ENCODE measurements around the gene GTPBP1. TPM values are rescaled to one million over a fixed set of nuclear protein-coding genes. Genes with fewer than 3 reads are reported as not detected.
A peak's percentile ranks its signal among the peaks of the same experiment; 100 is the strongest.

The GTPBP1 gene
- total RNA-seq, 1 experiment from 2014 or later = 108 TPM

GRCh38 chr22:38700270-38700788, 5.4 kb upstream of the GTPBP1 start:
- Mint-ChIP-seq H3K4me3 (peak overlapping the region; percentile 93 to 99), H3K27ac (peak overlapping the region in 2 of 3 experiments; percentile 69 to 98; a peak in 3 of 7 replicates), H3K36me3 (ENCODE audit: insufficient read depth in 1 of 3, low read depth in 3 of 3) (peaks cover 3 to 21% (median 3%) of the 10 kb centered on the region in 3 experiments; a peak in 6 of 7 replicates), H3K27me3 (ENCODE audit: low read depth) (no peaks in the 10 kb centered on the region; the same call in 1 of the 2 replicates), H3K4me1 (peaks cover 50 to 60% of the 10 kb centered on the region in 2 experiments), H3K9me3 (no peaks in the 10 kb centered on the region)
- H2BK5ac ChIP-seq (ENCODE audit: insufficient read length, low read length) = no peak overlapping the region
- no peak overlapping the region for H3K23ac ChIP-seq (ENCODE audit: insufficient read length, low read depth, low read length)
- H4K5ac ChIP-seq (ENCODE audit: insufficient read length, low read depth, low read length) = no peak overlapping the region
- no peak overlapping the region for H3T11ph ChIP-seq (ENCODE audit: low read length)
- no peak overlapping the region for H3K56ac ChIP-seq (ENCODE audit: insufficient read length, low read depth, low read length)
- peak overlapping the region; percentile 40 for H2BK12ac ChIP-seq (ENCODE audit: insufficient read length, low read depth, low read length)
- no peak overlapping the region for H4K91ac ChIP-seq (ENCODE audit: insufficient read length, low read depth, low read length)
- H4K20me1 ChIP-seq (ENCODE audit: control insufficient read depth, insufficient read depth, insufficient read length) = no peaks in the 10 kb centered on the region
- no peak overlapping the region for H2BK20ac ChIP-seq (ENCODE audit: low read depth, low read length, poor library complexity, severe bottlenecking)
- no peak overlapping the region for H2AK5ac ChIP-seq (ENCODE audit: insufficient read length, low read length)
- no peak overlapping the region for H4K8ac ChIP-seq (replicated peaks; ENCODE audit: insufficient read length, low read depth, low read length)
- no peak overlapping the region for H2AFZ ChIP-seq (ENCODE audit: low read length)
- no peak for TF ChIP-seq CTCF (conservative IDR thresholded peaks at IDR 0.05)
- H3K23me2 ChIP-seq (ENCODE audit: insufficient read length, low read depth, low read length, poor library complexity, severe bottlenecking) = peaks cover 15% of the 10 kb centered on the region
- no CpG with 5 or more reads among the region's 57 CpGs for WGBS (ENCODE audit: extremely low coverage, insufficient read length, low lambda C conversion rate)
- no peak overlapping the region for H3K4ac ChIP-seq (ENCODE audit: low read depth, low read length)
- H3K4me1 ChIP-seq (ENCODE audit: insufficient read depth, low read length) = peaks cover 11% of the 10 kb centered on the region
- H3K27ac ChIP-seq (ENCODE audit: insufficient read length, low read depth, low read length) = no peak overlapping the region
- H3K27me3 ChIP-seq (ENCODE audit: insufficient read depth, low read length) = no peaks in the 10 kb centered on the region
- peaks cover 9% of the 10 kb centered on the region for H3K79me2 ChIP-seq (ENCODE audit: insufficient read depth, low read length)
- H3K9ac ChIP-seq (ENCODE audit: extremely low read depth, insufficient read length, low read length) = peak overlapping the region; percentile 79
- DNase-seq = no peak
- peak overlapping the region; percentile 89 for H3K14ac ChIP-seq (ENCODE audit: insufficient read depth, low read length)
- peak overlapping the region; percentile 72 for H3K4me2 ChIP-seq (ENCODE audit: insufficient read depth, insufficient read length, low read length)
- peak overlapping the region; percentile 47 for H3K18ac ChIP-seq (ENCODE audit: insufficient read length, low read depth, low read length)
- peak overlapping the region; percentile 19; the same call in 1 of the 2 replicates for H2BK15ac ChIP-seq (ENCODE audit: low read depth, low read length)
- H3K9me3 ChIP-seq (ENCODE audit: control insufficient read depth, low read depth, low read length) = no peaks in the 10 kb centered on the region
- H3K79me1 ChIP-seq (ENCODE audit: insufficient read depth, low read depth, low read length, poor library complexity, severe bottlenecking) = no peaks in the 10 kb centered on the region
- H2BK120ac ChIP-seq (ENCODE audit: low read depth, low read length, poor library complexity, severe bottlenecking) = no peak overlapping the region

Measured in H9 (cell line).